ENCODE results near the gene EMC10. TPM values are rescaled to one million over a fixed set of nuclear protein-coding genes. Genes with fewer than 3 reads are reported as not detected.

The EMC10 gene
- total and polyA plus RNA-seq, 10 of the 15 experiments (the other 5 are each of a cell fraction or from before 2014, with no cell fraction given), result 2.5 to 77.3 (median 20.3) TPM

GRCh38 chr19:50464348-50464747, 12.0 kb upstream of the EMC10 start:
- H2AFZ ChIP-seq (ENCODE audit: control insufficient read depth, low read depth, low read length), result no peak overlapping the region
- ATAC-seq, result no peak
- H3K27ac ChIP-seq (ENCODE audit: control insufficient read depth, insufficient read depth), result no peak overlapping the region
- no peak for DNase-seq (ENCODE audit: low read depth, low spot score)
- H3K27me3 ChIP-seq (replicated peaks in 1 of 2; ENCODE audit: control insufficient read depth in 2 of 2, insufficient read depth in 2 of 2, low read length in 1 of 2), result no peaks in the 10 kb centered on the region
- intact Hi-C loops (cut with micrococcal nuclease; ENCODE audit: unreplicated experiment) (no loop called here), in situ Hi-C loops (cut with MboI) (loop anchor here (5.0 kb wide), 1 partner anchor 97 kb away; the partner anchor contains the start of gene NAPSA)
- H4K20me1 ChIP-seq (ENCODE audit: control insufficient read depth, insufficient read depth), result no peaks in the 10 kb centered on the region
- RAD21 ChIA-PET (ENCODE audit: unreplicated experiment), result interaction anchor here (1.0 to 1.3 kb wide), 2 partner anchors 96 to 107 kb away, joined by 3 read pairs; no protein-coding TSS in a partner anchor
- peaks cover 20% of the 10 kb centered on the region for H3K4me1 ChIP-seq (ENCODE audit: control insufficient read depth, insufficient read depth, low read length)
- BruUV-seq (replicated peaks), result no TSS peak
- H3K9me3 ChIP-seq (replicated peaks; ENCODE audit: control insufficient read depth, insufficient read depth, low read length), result no peaks in the 10 kb centered on the region
- SMC1A ChIA-PET (ENCODE audit: uncharacterized antibody, unreplicated experiment), result no interaction called here
- POLR2A ChIA-PET, result interaction anchor here (0.6 kb wide), 1 partner anchor 48 kb away, joined by 4 read pairs; no protein-coding TSS in a partner anchor
- no peak for FAIRE-seq
- no peak overlapping the region for H3K4me2 ChIP-seq (ENCODE audit: control insufficient read depth, insufficient read depth)
- no peak overlapping the region for H3K9ac ChIP-seq (ENCODE audit: control insufficient read depth, insufficient read depth, low read length)
- H3K36me3 ChIP-seq (ENCODE audit: control insufficient read depth in 2 of 2, insufficient read depth in 2 of 2, low read length in 1 of 2), result no peaks in the 10 kb centered on the region
- no peak overlapping the region for H3K4me3 ChIP-seq
- CTCF ChIA-PET, result interaction anchor here (0.8 to 1.7 kb wide), 3 partner anchors 15 to 107 kb away, joined by 3 to 5 read pairs (median 3); partner anchors contain the start of gene JOSD2
- H3K79me2 ChIP-seq (ENCODE audit: control insufficient read depth, insufficient read depth, low read length), result no peaks in the 10 kb centered on the region
- WGBS (ENCODE audit: insufficient coverage, insufficient replicate concordance, low lambda C conversion rate, missing lambda C conversion rate), result 55% methylated on average over 19 of the region's 19 CpGs
- TF ChIP-seq POLR2AphosphoS2 (IDR thresholded peaks at IDR 0.05; ENCODE audit: low read depth, low read length) (no peak), POLR2AphosphoS5 (IDR thresholded peaks at IDR 0.05; ENCODE audit: low read length) (no peak), SP1 (IDR thresholded peaks at IDR 0.05; ENCODE audit: low read depth, low read length) (no peak), TBL1XR1 (IDR thresholded peaks at IDR 0.05; ENCODE audit: low read depth, low read length) (no peak), MEF2A (IDR thresholded peaks at IDR 0.05; ENCODE audit: insufficient read depth, low read depth, low read length) (no peak), MTA3 (IDR thresholded peaks at IDR 0.05; ENCODE audit: borderline replicate concordance, low read length) (no peak), HDGF (IDR thresholded peaks at IDR 0.05) (no peak), RB1 (IDR thresholded peaks at IDR 0.05; ENCODE audit: borderline replicate concordance) (no peak), MEF2B (IDR thresholded peaks at IDR 0.05; ENCODE audit: partially characterized antibody, poor library complexity, severe bottlenecking) (no peak), MYB (IDR thresholded peaks at IDR 0.05; ENCODE audit: borderline replicate concordance, low read depth, low read length) (no peak), SMAD1 (IDR thresholded peaks at IDR 0.05; ENCODE audit: low read depth, partially characterized antibody) (no peak), HCFC1 (IDR thresholded peaks at IDR 0.05; ENCODE audit: low read length) (no peak), BRCA1 (IDR thresholded peaks at IDR 0.05; ENCODE audit: low read depth, low read length) (no peak)
- TF ChIP-seq, protein P1, sequence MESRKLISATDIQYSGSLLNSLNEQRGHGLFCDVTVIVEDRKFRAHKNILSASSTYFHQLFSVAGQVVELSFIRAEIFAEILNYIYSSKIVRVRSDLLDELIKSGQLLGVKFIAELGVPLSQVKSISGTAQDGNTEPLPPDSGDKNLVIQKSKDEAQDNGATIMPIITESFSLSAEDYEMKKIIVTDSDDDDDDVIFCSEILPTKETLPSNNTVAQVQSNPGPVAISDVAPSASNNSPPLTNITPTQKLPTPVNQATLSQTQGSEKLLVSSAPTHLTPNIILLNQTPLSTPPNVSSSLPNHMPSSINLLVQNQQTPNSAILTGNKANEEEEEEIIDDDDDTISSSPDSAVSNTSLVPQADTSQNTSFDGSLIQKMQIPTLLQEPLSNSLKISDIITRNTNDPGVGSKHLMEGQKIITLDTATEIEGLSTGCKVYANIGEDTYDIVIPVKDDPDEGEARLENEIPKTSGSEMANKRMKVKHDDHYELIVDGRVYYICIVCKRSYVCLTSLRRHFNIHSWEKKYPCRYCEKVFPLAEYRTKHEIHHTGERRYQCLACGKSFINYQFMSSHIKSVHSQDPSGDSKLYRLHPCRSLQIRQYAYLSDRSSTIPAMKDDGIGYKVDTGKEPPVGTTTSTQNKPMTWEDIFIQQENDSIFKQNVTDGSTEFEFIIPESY (IDR thresholded peaks at IDR 0.05), result no peak
- TF ChIP-seq, protein P2, sequence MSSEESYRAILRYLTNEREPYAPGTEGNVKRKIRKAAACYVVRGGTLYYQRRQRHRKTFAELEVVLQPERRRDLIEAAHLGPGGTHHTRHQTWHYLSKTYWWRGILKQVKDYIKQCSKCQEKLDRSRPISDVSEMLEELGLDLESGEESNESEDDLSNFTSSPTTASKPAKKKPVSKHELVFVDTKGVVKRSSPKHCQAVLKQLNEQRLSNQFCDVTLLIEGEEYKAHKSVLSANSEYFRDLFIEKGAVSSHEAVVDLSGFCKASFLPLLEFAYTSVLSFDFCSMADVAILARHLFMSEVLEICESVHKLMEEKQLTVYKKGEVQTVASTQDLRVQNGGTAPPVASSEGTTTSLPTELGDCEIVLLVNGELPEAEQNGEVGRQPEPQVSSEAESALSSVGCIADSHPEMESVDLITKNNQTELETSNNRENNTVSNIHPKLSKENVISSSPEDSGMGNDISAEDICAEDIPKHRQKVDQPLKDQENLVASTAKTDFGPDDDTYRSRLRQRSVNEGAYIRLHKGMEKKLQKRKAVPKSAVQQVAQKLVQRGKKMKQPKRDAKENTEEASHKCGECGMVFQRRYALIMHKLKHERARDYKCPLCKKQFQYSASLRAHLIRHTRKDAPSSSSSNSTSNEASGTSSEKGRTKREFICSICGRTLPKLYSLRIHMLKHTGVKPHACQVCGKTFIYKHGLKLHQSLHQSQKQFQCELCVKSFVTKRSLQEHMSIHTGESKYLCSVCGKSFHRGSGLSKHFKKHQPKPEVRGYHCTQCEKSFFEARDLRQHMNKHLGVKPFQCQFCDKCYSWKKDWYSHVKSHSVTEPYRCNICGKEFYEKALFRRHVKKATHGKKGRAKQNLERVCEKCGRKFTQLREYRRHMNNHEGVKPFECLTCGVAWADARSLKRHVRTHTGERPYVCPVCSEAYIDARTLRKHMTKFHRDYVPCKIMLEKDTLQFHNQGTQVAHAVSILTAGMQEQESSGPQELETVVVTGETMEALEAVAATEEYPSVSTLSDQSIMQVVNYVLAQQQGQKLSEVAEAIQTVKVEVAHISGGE (CRISPR knock-in tag; IDR thresholded peaks at IDR 0.05), result no peak
- TF ChIP-seq, protein P3, sequence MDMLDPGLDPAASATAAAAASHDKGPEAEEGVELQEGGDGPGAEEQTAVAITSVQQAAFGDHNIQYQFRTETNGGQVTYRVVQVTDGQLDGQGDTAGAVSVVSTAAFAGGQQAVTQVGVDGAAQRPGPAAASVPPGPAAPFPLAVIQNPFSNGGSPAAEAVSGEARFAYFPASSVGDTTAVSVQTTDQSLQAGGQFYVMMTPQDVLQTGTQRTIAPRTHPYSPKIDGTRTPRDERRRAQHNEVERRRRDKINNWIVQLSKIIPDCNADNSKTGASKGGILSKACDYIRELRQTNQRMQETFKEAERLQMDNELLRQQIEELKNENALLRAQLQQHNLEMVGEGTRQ (IDR thresholded peaks at IDR 0.05; ENCODE audit: borderline replicate concordance, low read depth, low read length), result no peak
